ENCODE results near the gene ROR1.

GRCh38 chr1:63884486-63884885 is 110.7 kb downstream of the ROR1 start:
- TF ChIP-seq, protein P1, sequence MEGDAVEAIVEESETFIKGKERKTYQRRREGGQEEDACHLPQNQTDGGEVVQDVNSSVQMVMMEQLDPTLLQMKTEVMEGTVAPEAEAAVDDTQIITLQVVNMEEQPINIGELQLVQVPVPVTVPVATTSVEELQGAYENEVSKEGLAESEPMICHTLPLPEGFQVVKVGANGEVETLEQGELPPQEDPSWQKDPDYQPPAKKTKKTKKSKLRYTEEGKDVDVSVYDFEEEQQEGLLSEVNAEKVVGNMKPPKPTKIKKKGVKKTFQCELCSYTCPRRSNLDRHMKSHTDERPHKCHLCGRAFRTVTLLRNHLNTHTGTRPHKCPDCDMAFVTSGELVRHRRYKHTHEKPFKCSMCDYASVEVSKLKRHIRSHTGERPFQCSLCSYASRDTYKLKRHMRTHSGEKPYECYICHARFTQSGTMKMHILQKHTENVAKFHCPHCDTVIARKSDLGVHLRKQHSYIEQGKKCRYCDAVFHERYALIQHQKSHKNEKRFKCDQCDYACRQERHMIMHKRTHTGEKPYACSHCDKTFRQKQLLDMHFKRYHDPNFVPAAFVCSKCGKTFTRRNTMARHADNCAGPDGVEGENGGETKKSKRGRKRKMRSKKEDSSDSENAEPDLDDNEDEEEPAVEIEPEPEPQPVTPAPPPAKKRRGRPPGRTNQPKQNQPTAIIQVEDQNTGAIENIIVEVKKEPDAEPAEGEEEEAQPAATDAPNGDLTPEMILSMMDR (IDR thresholded peaks at IDR 0.05; ENCODE audit: low read length) = no peak
- no peak for TF ChIP-seq EZH2 (optimal IDR thresholded peaks at IDR 0.05; ENCODE audit: low read depth, low read length)
